BLaER1 treated with 17β-estradiol and CSF1 and Interleukin-3, amounts not matched to agents 10 nM and 100 nM (cell line): Measurements from ENCODE around the gene DAZAP1.
A peak's percentile ranks its signal among the peaks of the same experiment; 100 is the strongest.
"Not testable (repeated sequence)": the region's sequence is repeated elsewhere in the genome, so short reads cannot be mapped to it uniquely, and the experiment has no call there.

Source experiments
- H3K27ac ChIP-seq, 11 experiments: shearing (Covaris generic); formaldehyde crosslinking; 2 replicates each; pipeline ENCODE4 v1.8.1; 2022
- H3K27me3 ChIP-seq, 11 experiments: shearing (Covaris generic); formaldehyde crosslinking; 2 replicates each; pipeline ENCODE4 v1.8.1; 2022
- H3K36me3 ChIP-seq, 11 experiments: shearing (Covaris generic); formaldehyde crosslinking; 2 replicates each; pipeline ENCODE4 v1.8.1; 2022
- H3K4me1 ChIP-seq, 10 experiments: shearing (Covaris generic); formaldehyde crosslinking; 2 replicates each; pipeline ENCODE4 v1.8.1; 2022
- H3K4me2 ChIP-seq, 11 experiments: shearing (Covaris generic); formaldehyde crosslinking; 2 replicates each; pipeline ENCODE4 v1.8.1; 2022
- H3K4me3 ChIP-seq, 10 experiments: shearing (Covaris generic); formaldehyde crosslinking; 2 replicates each; pipeline ENCODE4 v1.8.1; 2022
- H3K9ac ChIP-seq, 11 experiments: shearing (Covaris generic); formaldehyde crosslinking; 2 replicates each; pipeline ENCODE4 v1.8.1; 2022
- H3K9me3 ChIP-seq, 11 experiments: shearing (Covaris generic); formaldehyde crosslinking; replicated peaks in 1 of 11; 2 replicates each; pipeline ENCODE4 v1.8.1; 2022
- H4K20me1 ChIP-seq, 11 experiments: shearing (Covaris generic); formaldehyde crosslinking; 2 replicates each; pipeline ENCODE4 v1.8.1; 2022
- Cebpa-rat ChIP-seq, 11 experiments: shearing (Covaris generic); IDR thresholded peaks; 2 replicates each; pipeline ENCODE4 v1.8.1; 2022

The DAZAP1 gene

GRCh38 chr19:1416014-1416841 is 8.8 kb downstream of the DAZAP1 start:
- H3K9me3 ChIP-seq = no peaks in the 10 kb centered on the region
- no peak overlapping the region for H3K4me3 ChIP-seq
- peaks cover 98 to 100% (median 100%) of the 10 kb centered on the region in 11 experiments for H4K20me1 ChIP-seq
- TF ChIP-seq Cebpa-rat (IDR thresholded peaks at IDR 0.05) = no peak
- H3K36me3 ChIP-seq = peaks cover 75 to 100% (median 93%) of the 10 kb centered on the region in 11 experiments
- peak overlapping the region in 8 of 11 experiments; percentile 7 to 81 (median 53); a peak in 12 of 22 replicates for H3K4me2 ChIP-seq
- H3K9ac ChIP-seq = peak overlapping the region in 9 of 11 experiments; percentile 10 to 70 (median 48); a peak in 13 of 22 replicates
- peaks cover 21 to 59% (median 45%) of the 10 kb centered on the region in 10 experiments; a peak in 19 of 20 replicates for H3K4me1 ChIP-seq
- H3K27ac ChIP-seq = peak overlapping the region in 7 of 11 experiments; percentile 7 to 53 (median 30); a peak in 10 of 22 replicates
- H3K27me3 ChIP-seq = no peaks in the 10 kb centered on the region; a peak in 1 of 22 replicates

GRCh38 chr19:1417145-1417544 is 9.8 kb downstream of the DAZAP1 start:
- no peak overlapping the region for H3K4me2 ChIP-seq
- no peak overlapping the region for H3K27ac ChIP-seq
- TF ChIP-seq Cebpa-rat (IDR thresholded peaks at IDR 0.05) = no peak
- no peak overlapping the region for H3K4me3 ChIP-seq
- H3K4me1 ChIP-seq = peaks cover 13 to 59% (median 41%) of the 10 kb centered on the region in 10 experiments; a peak in 19 of 20 replicates
- H3K9me3 ChIP-seq = no peaks in the 10 kb centered on the region
- H3K27me3 ChIP-seq = no peaks in the 10 kb centered on the region; a peak in 1 of 22 replicates
- peak overlapping the region in 7 of 11 experiments; percentile 3 to 35 (median 15); a peak in 8 of 22 replicates for H3K9ac ChIP-seq
- peaks cover 77 to 100% (median 95%) of the 10 kb centered on the region in 11 experiments for H3K36me3 ChIP-seq
- H4K20me1 ChIP-seq = peaks cover 98 to 100% (median 100%) of the 10 kb centered on the region in 11 experiments

GRCh38 chr19:1417681-1418495 is 10.5 kb downstream of the DAZAP1 start:
- no peak overlapping the region for H3K4me2 ChIP-seq
- H4K20me1 ChIP-seq = peaks cover 98 to 100% (median 100%) of the 10 kb centered on the region in 11 experiments
- peak overlapping the region in 7 of 11 experiments; percentile 3 to 35 (median 15); a peak in 9 of 22 replicates for H3K9ac ChIP-seq
- no peak for TF ChIP-seq Cebpa-rat (IDR thresholded peaks at IDR 0.05)
- no peaks in the 10 kb centered on the region for H3K9me3 ChIP-seq
- H3K4me3 ChIP-seq = no peak overlapping the region
- H3K27me3 ChIP-seq = no peaks in the 10 kb centered on the region; a peak in 1 of 22 replicates
- peaks cover 18 to 59% (median 41%) of the 10 kb centered on the region in 10 experiments for H3K4me1 ChIP-seq
- H3K27ac ChIP-seq = no peak overlapping the region
- H3K36me3 ChIP-seq = peaks cover 77 to 100% (median 95%) of the 10 kb centered on the region in 11 experiments

GRCh38 chr19:1418496-1418775 is 11.1 kb downstream of the DAZAP1 start:
- no peaks in the 10 kb centered on the region for H3K9me3 ChIP-seq
- no peak overlapping the region for H3K4me3 ChIP-seq
- H3K27me3 ChIP-seq = no peaks in the 10 kb centered on the region; a peak in 1 of 22 replicates
- H4K20me1 ChIP-seq = peaks cover 98 to 100% (median 100%) of the 10 kb centered on the region in 11 experiments
- H3K4me2 ChIP-seq = no peak overlapping the region
- peaks cover 77 to 100% (median 95%) of the 10 kb centered on the region in 11 experiments for H3K36me3 ChIP-seq
- no peak for TF ChIP-seq Cebpa-rat (IDR thresholded peaks at IDR 0.05)
- H3K9ac ChIP-seq = peak overlapping the region in 2 of 11 experiments; percentile 12 to 18; a peak in 1 of 22 replicates
- no peak overlapping the region for H3K27ac ChIP-seq
- peaks cover 24 to 59% (median 43%) of the 10 kb centered on the region in 10 experiments for H3K4me1 ChIP-seq

- Histone ChIP-seq H3K9ac (peak overlapping the region in 2 of 11 experiments; percentile 1 to 19; a peak in 1 of 22 replicates), H3K9me3 (no peaks in the 10 kb centered on the region), H3K4me3 (no peak overlapping the region), H3K36me3 (peaks cover 80 to 99% (median 96%) of the 10 kb centered on the region in 11 experiments), H4K20me1 (peaks cover 97 to 100% (median 100%) of the 10 kb centered on the region in 11 experiments), H3K27me3 (no peaks in the 10 kb centered on the region; a peak in 1 of 22 replicates), H3K4me2 (no peak overlapping the region), H3K27ac (no peak overlapping the region), H3K4me1 (peaks cover 31 to 60% (median 48%) of the 10 kb centered on the region in 10 experiments)
- TF ChIP-seq Cebpa-rat (IDR thresholded peaks at IDR 0.05) = no peak
These were observed 11.8 kb downstream of the DAZAP1 start for GRCh38 chr19:1418951-1419738.

- not testable (repeated sequence) for H3K4me3 ChIP-seq, H3K27ac ChIP-seq, H3K4me2 ChIP-seq, H3K9me3 ChIP-seq, H3K9ac ChIP-seq, H3K27me3 ChIP-seq
- Histone ChIP-seq H4K20me1 (peaks cover 96 to 100% (median 99%) of the 10 kb centered on the region in 11 experiments), H3K4me1 (peaks cover 39 to 59% (median 51%) of the 10 kb centered on the region in 10 experiments), H3K36me3 (peaks cover 87 to 97% (median 96%) of the 10 kb centered on the region in 11 experiments)
These were observed 12.7 kb downstream of the DAZAP1 start for GRCh38 chr19:1420085-1420484.

- no peaks in the 10 kb centered on the region; a peak in 1 of 22 replicates for H3K27me3 ChIP-seq
- H3K27ac ChIP-seq = no peak overlapping the region
- H3K9ac ChIP-seq = peak overlapping the region in 2 of 11 experiments; percentile 15 to 47; a peak in 2 of 22 replicates
- H3K4me1 ChIP-seq = peaks cover 41 to 59% (median 51%) of the 10 kb centered on the region in 10 experiments
- H4K20me1 ChIP-seq = peaks cover 96 to 100% (median 99%) of the 10 kb centered on the region in 11 experiments
- no peak overlapping the region for H3K4me2 ChIP-seq
- H3K9me3 ChIP-seq = no peaks in the 10 kb centered on the region
- H3K4me3 ChIP-seq = no peak overlapping the region
- no peak for TF ChIP-seq Cebpa-rat (IDR thresholded peaks at IDR 0.05)
- peaks cover 92 to 97% (median 96%) of the 10 kb centered on the region in 11 experiments for H3K36me3 ChIP-seq
These were observed 13.2 kb downstream of the DAZAP1 start for GRCh38 chr19:1420590-1420989.
